Neuron (in vitro differentiated cells): ENCODE data around the gene OMP.

Experiments used
- H2AFZ ChIP-seq: one replicate; pipeline ENCODE4 v1.6.1; 2013; ENCODE audit warnings: low read depth, mild to moderate bottlenecking, inconsistent platforms, low read length, moderate library complexity
- H3K27me3 ChIP-seq: one replicate; pipeline ENCODE4 v1.6.1; 2013; ENCODE audit warnings: low read length; ENCODE audit not compliant: insufficient read depth
- H3K36me3 ChIP-seq: one replicate; pipeline ENCODE4 v1.6.1; 2013; ENCODE audit warnings: low read length; ENCODE audit not compliant: insufficient read depth
- H3K4me1 ChIP-seq: one replicate; pipeline ENCODE4 v1.6.1; 2013; ENCODE audit warnings: low read length; ENCODE audit not compliant: insufficient read depth
- H3K4me3 ChIP-seq: 2 replicates; pipeline ENCODE4 v1.5.1; 2013; ENCODE audit warnings: mild to moderate bottlenecking, low read length, moderate library complexity
- H3K9me3 ChIP-seq: one replicate; pipeline ENCODE4 v1.6.1; 2013; ENCODE audit warnings: low read length

The OMP gene

DNA sequence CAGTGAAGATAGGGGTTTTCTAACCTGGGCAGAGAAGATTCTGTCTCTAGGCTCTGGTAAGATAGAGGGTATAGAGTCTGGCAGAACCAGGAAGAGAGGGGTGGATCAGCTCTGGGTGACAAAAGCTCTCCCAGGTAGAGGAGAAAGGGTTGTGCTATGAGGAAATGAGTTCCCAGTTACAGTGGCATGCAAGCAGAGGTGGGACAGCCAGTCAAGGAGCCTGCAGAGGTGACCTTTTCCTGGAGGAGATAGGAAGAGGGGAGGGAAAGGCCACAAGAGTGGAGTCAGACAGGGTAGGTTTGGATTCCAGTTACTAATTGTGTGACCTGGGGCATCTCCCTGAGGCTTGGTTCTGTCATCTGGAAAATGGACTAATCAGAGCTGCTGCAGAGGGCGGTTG, 39.2 kb upstream of the OMP start:
- Histone ChIP-seq H3K27me3 (no peaks in the 10 kb centered on the region), H3K9me3 (no peaks in the 10 kb centered on the region), H3K4me1 (peaks cover 21% of the 10 kb centered on the region), H3K4me3 (no peak overlapping the region), H2AFZ (no peak overlapping the region), H3K36me3 (no peaks in the 10 kb centered on the region)

GRCh38 chr11:77063861-77064260, 38.8 kb upstream of the OMP start:
- H2AFZ ChIP-seq, result no peak overlapping the region
- no peaks in the 10 kb centered on the region for H3K36me3 ChIP-seq
- H3K9me3 ChIP-seq, result no peaks in the 10 kb centered on the region
- peaks cover 26% of the 10 kb centered on the region for H3K4me1 ChIP-seq
- H3K4me3 ChIP-seq, result no peak overlapping the region
- H3K27me3 ChIP-seq, result no peaks in the 10 kb centered on the region

- Histone ChIP-seq H3K4me3 (no peak overlapping the region), H3K9me3 (no peaks in the 10 kb centered on the region), H3K4me1 (peaks cover 33% of the 10 kb centered on the region), H2AFZ (no peak overlapping the region), H3K27me3 (no peaks in the 10 kb centered on the region), H3K36me3 (no peaks in the 10 kb centered on the region)
These were observed 37.9 kb upstream of the OMP start for GRCh38 chr11:77064648-77065217.

DNA sequence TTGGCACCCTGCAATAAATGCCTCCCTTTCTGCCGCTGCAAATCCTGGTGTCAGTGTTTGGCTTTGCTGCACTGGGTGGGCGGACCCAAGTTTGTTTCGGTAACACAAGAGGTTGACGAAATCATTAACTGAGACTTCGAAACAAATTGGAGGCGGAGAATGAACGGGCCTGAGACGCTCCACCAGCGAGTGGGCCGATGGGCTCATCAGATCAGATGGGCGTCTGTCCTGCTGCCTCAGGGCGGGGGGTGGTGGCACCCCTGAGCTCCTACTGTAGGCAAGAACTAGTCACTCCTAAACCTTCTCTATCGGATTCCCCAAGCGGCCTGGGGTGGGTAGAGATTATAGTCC, 36.8 kb upstream of the OMP start:
- peak overlapping the region; percentile 83 for H3K4me3 ChIP-seq
- H2AFZ ChIP-seq, result peak overlapping the region; percentile 89
- H3K36me3 ChIP-seq, result no peaks in the 10 kb centered on the region
- no peaks in the 10 kb centered on the region for H3K27me3 ChIP-seq
- H3K9me3 ChIP-seq, result no peaks in the 10 kb centered on the region
- peaks cover 36% of the 10 kb centered on the region for H3K4me1 ChIP-seq

DNA sequence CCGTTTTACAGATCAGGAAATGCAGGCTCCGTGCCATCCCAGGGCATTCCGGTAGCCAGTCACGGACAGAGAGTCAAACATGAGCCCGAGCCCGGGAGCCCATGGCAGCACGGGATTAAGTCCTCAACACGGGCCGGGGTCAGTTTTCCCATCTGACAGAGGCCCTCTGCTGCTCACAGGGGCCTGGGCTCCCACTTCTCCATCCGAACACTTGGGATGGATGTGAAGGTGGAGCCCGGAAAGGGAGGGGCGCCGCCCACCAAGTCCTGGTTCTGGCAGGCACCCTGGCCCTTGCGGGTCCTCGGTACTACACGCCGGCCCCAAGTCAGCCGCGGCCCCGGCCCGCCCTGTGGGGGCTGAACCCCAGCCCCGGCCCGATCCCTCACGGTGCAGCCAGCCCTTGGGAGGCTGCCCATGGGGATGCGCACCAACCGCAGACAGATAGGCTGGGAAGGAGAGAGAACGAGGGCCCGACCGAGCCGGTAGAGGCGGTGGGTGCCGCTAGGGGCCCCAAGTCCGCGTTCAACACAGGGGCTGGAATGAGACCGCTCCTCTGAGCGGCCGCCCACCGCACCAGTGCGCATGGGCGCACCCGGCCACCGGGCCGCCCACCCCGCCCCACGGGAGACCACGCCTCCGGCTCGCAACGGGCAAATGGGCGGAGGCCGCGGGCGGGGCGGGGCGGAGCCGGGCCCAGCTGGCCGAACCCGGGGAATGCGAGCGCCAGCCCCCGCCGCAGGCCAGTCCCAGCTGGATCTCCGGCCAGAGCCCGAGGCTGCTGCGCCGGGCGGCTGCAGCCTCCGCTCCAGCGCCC, 36.2 kb upstream of the OMP start, which contains the start of gene CAPN5:
Gene CAPN5 (plus strand): TSS at position 743 of the 814 bp plus-strand sequence. CDS start 17,916 bp downstream, outside the sequence.
- H3K9me3 ChIP-seq, result no peaks in the 10 kb centered on the region

DNA sequence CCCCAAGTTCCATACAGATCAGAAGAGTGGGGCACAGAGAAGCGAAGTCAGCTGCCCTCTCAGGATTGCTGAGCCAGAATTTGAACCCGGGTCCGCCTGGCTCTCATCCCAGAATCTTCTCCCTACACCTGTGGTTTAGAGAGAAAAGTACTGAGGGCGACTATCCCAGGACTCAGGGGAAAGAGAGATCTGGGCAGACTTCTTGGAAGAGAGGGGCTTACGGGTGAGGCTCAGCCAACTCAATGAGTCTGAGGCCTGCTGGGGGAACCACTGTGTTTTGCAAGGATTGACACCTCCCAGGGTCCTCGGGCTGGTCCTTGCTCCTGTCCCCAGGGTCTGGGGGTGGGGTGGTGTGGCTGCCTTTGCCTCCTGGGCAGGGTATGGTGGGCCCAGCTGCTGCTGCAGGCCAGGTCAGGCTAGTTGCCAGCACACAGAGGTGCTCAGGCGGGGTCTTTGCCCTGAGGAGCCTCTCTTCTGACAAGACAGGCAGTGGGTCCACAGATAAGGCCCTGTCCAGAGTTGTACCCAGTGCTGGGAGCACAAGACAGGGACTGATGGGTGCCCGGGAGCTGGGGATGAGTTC, 34.7 kb upstream of the OMP start:
- Histone ChIP-seq H3K36me3 (peaks cover 7% of the 10 kb centered on the region), H3K9me3 (no peaks in the 10 kb centered on the region), H3K27me3 (no peaks in the 10 kb centered on the region), H3K4me3 (peak overlapping the region; percentile 83), H2AFZ (no peak overlapping the region), H3K4me1 (peaks cover 41% of the 10 kb centered on the region)

More for the DNA sequence above, 36.2 kb upstream of the OMP start, which contains the start of gene CAPN5:
- peak within 1 kb of the TSS; percentile 89 for H2AFZ ChIP-seq
- H3K36me3 ChIP-seq, result no peaks in the 10 kb centered on the region
- peaks cover 36% of the 10 kb centered on the region for H3K4me1 ChIP-seq
- no peaks in the 10 kb centered on the region for H3K27me3 ChIP-seq
- H3K4me3 ChIP-seq, result peak within 1 kb of the TSS; percentile 83

DNA sequence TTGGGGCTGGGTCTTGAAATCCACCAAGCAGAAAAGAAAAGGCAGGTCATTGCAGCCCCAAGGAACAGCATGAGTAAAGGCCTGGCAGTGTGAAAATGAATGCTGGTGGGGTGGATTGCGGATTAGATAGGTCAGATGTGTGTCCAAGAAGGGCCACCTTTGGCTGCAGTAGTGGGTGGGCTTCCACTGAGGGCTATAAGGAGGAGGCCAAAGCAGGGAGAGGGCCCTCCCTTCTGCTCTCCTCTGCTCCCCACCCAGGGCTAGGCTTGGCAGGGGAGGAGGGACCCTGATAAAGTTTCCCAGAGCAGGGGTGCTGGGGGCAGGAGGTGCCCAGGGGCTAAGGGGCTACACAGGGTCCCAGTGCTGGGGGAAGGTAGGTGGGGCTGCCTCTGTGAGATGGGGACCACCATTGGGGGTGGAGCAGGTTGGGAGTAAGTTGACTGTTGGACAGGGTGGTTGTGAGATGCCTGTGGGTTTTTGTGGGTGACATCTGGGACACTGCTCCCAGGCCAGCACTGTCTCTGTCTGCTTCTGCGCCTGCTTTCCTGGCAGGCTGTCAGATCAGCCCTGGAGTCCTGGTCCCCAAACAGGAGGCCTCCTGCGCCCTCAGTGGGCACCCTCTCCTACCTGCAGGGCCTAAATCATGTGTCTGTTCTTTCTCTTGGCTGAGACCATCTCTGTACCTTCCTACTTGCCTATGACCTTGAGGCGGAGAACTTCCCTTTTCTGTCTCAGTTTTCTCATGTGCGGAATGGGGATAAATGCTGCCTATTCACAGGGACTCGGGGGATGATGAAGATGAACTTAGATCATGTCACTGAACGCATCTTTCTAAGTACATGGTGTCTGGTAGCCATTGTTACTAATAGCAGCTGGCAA, 33.9 kb upstream of the OMP start:
- peaks cover 49% of the 10 kb centered on the region for H3K4me1 ChIP-seq
- no peak overlapping the region for H2AFZ ChIP-seq
- no peaks in the 10 kb centered on the region for H3K9me3 ChIP-seq
- H3K36me3 ChIP-seq, result peaks cover 10% of the 10 kb centered on the region
- peak overlapping the region; percentile 83 for H3K4me3 ChIP-seq
- H3K27me3 ChIP-seq, result no peaks in the 10 kb centered on the region

- H2AFZ ChIP-seq, result no peak overlapping the region
- H3K27me3 ChIP-seq, result no peaks in the 10 kb centered on the region
- peaks cover 51% of the 10 kb centered on the region for H3K4me1 ChIP-seq
- no peaks in the 10 kb centered on the region for H3K9me3 ChIP-seq
- peak overlapping the region; percentile 83 for H3K4me3 ChIP-seq
- H3K36me3 ChIP-seq, result peaks cover 13% of the 10 kb centered on the region
These were observed 33.2 kb upstream of the OMP start for GRCh38 chr11:77069336-77069968.

DNA sequence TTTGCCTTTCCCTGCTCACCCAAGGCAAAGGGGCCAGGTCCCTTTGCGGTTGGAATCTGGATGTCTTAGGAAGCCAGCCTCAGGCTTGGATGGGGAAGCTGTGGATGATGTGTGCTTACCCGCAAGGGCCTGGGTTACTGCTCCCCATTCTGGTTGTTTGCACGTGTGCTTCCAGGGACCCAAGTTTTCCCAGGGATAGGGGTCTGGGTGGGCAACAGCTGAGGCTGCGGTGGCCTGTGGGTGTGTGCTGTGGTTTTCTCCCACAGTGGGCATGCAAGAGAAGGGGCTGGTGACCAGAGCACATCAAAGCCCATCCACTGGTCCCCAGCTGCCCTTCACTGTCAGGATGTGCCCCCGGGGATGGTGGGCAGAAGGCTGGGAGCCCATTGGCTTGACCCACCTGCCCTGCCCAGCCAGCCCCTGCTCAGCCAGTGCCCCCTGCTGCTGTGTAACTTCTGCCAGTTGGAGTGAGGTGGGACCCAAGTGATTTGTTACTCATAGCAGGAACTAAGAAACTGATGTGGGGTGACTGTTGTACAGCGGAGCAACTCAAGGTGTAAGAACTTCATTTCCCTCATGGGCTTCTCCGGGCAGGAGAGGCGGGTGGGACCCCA, 32.6 kb upstream of the OMP start:
- Histone ChIP-seq H3K4me3 (no peak overlapping the region), H3K4me1 (peaks cover 51% of the 10 kb centered on the region), H2AFZ (no peak overlapping the region), H3K9me3 (no peaks in the 10 kb centered on the region), H3K27me3 (no peaks in the 10 kb centered on the region), H3K36me3 (peaks cover 18% of the 10 kb centered on the region)

DNA sequence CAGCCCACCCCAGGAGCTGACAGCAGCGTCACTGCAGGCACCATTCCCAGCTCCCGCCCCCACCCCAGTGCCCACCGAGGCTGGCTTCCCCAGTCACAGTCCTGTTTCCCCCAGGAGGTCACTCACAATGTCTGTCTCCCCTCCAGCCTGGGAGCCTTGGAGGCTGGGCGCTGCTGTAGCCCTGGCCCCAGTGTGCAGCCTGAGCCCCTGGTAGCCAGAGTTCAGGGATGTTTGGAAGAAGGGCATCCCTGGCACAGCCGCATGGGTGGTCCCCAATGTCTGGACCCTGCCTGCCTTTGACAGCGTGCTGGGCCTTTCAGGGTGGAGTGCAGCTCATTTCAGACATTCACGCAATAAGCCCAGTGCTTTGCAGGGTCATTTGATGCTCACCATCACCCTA, 31.6 kb upstream of the OMP start:
- H3K9me3 ChIP-seq, result no peaks in the 10 kb centered on the region
- H3K4me1 ChIP-seq, result peaks cover 42% of the 10 kb centered on the region
- H2AFZ ChIP-seq, result no peak overlapping the region
- no peaks in the 10 kb centered on the region for H3K27me3 ChIP-seq
- no peak overlapping the region for H3K4me3 ChIP-seq
- H3K36me3 ChIP-seq, result peaks cover 18% of the 10 kb centered on the region

DNA sequence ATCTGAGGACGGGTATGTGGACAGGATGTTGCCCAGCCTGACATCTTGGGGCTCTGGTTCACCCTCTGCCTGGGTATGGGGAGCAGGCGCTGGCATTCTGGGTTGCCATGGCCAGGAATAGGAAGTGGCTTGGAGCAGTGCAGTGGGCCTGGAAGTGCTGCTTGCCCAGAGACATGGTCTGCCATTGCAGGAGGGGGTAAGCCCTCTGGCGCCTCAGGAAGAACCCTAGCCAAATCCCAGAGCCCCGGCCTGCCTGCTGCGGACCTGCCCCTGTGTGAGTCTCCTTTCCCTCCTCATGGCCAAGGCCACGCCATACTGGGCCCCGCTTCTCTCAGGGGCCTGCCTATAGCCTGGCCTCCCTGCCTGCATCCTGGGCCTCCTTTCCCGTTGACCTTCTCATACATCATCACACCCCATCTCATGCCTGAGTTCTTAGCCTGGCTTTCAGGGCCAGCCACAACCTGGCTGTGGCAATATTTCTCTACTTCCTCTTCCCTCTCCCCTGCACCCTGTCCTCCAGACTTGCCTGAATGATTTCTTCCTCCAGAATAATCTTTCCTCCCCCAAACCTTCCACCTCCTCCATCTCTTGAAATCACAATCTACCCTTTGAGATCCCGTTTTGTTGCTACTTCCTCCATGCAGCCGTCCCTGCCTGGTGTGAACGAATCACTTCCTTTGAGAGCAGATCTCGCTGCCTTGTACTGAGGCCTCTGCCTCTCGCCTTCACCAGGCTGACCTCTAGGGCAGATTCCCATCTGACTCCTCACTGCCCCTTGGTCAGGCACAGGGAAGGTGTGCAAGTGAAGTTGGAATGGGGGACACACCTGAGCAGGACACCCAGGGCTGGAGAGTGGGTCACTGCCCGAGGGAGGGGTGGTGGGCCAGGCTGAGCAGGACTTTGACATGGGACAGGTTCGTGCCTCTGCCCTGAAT, 30.7 kb upstream of the OMP start:
- Histone ChIP-seq H3K27me3 (no peaks in the 10 kb centered on the region), H3K36me3 (peaks cover 18% of the 10 kb centered on the region), H3K4me3 (no peak overlapping the region), H3K4me1 (peaks cover 40% of the 10 kb centered on the region), H2AFZ (no peak overlapping the region), H3K9me3 (no peaks in the 10 kb centered on the region)
